Activated CD4-positive, alpha-beta T cell treated with anti-CD3 and anti-CD28 coated beads, Interleukin-2, amount 50 U/mL, for 4 hours (primary cell): ENCODE data around the gene PLCL1.
A peak's percentile ranks its signal among the peaks of the same experiment; 100 is the strongest.

Experiments used
- DNase-seq, 2 experiments: peaks; one replicate each; pipeline ENCODE4 v3.0.0-alpha.2; 2020

The PLCL1 gene

GRCh38 chr2:197858607-197859140, 54.3 kb downstream of the PLCL1 start:
- no peak for DNase-seq

GRCh38 chr2:197862246-197862955, 58.0 kb downstream of the PLCL1 start:
- no peak for DNase-seq

GRCh38 chr2:197863744-197864143, 59.4 kb downstream of the PLCL1 start:
- DNase-seq, result no peak

- no peak for DNase-seq
These were observed 62.1 kb downstream of the PLCL1 start for GRCh38 chr2:197866455-197866854.

GRCh38 chr2:197867033-197867432, 62.6 kb downstream of the PLCL1 start:
- no peak for DNase-seq

- DNase-seq, result no peak
These were observed 63.2 kb downstream of the PLCL1 start for GRCh38 chr2:197867624-197868023.

- DNase-seq, result no peak
These were observed 63.8 kb downstream of the PLCL1 start for GRCh38 chr2:197868206-197868605.

- no peak for DNase-seq
These were observed 64.6 kb downstream of the PLCL1 start for GRCh38 chr2:197869041-197869440.

- peak; percentile 36 to 41 for DNase-seq
These were observed 65.2 kb downstream of the PLCL1 start for GRCh38 chr2:197869501-197870111.

GRCh38 chr2:197870137-197870536, 65.7 kb downstream of the PLCL1 start:
- DNase-seq, result no peak

- no peak for DNase-seq
These were observed 67.5 kb downstream of the PLCL1 start for GRCh38 chr2:197871780-197872456.

GRCh38 chr2:197873293-197873701, 68.9 kb downstream of the PLCL1 start:
- no peak for DNase-seq

- no peak for DNase-seq
These were observed 71.4 kb downstream of the PLCL1 start for GRCh38 chr2:197875763-197876162.

GRCh38 chr2:197876524-197876923, 72.1 kb downstream of the PLCL1 start:
- DNase-seq, result no peak

GRCh38 chr2:197877038-197877437, 72.6 kb downstream of the PLCL1 start:
- no peak for DNase-seq

GRCh38 chr2:197878792-197879191, 74.4 kb downstream of the PLCL1 start:
- no peak for DNase-seq

GRCh38 chr2:197879812-197880408, 75.5 kb downstream of the PLCL1 start:
- DNase-seq, result no peak

GRCh38 chr2:197883354-197884032, 79.1 kb downstream of the PLCL1 start:
- no peak for DNase-seq

- no peak for DNase-seq
These were observed 79.9 kb downstream of the PLCL1 start for GRCh38 chr2:197884252-197884651.

GRCh38 chr2:197885126-197885525, 80.7 kb downstream of the PLCL1 start:
- no peak for DNase-seq

GRCh38 chr2:197885587-197885986, 81.2 kb downstream of the PLCL1 start:
- DNase-seq, result no peak

- no peak for DNase-seq
These were observed 83.9 kb downstream of the PLCL1 start for GRCh38 chr2:197888321-197888720.

- DNase-seq, result no peak
These were observed 84.6 kb downstream of the PLCL1 start for GRCh38 chr2:197889041-197889440.
